WTC11 (cell line): ENCODE results near the gene TBC1D24. TPM values are rescaled to one million over a fixed set of nuclear protein-coding genes. Genes with fewer than 3 reads are reported as not detected.
A peak's percentile ranks its signal among the peaks of the same experiment; 100 is the strongest.

ENCODE experiments used
- ATF1 ChIP-seq: sonication (generic); formaldehyde crosslinking; IDR thresholded peaks from 2 replicates; pipeline ENCODE4 v1.8.1; 2023; ENCODE audit warnings: mild to moderate bottlenecking, moderate library complexity, missing genetic modification reagents
- CBFB ChIP-seq: sonication (generic); formaldehyde crosslinking; IDR thresholded peaks from 2 replicates; pipeline ENCODE4 v1.8.1; 2022; ENCODE audit warnings: mild to moderate bottlenecking, low read depth, missing genetic modification reagents
- CTCF ChIP-seq: fragments of 200-600 bp; IDR thresholded peaks from 2 replicates; pipeline ENCODE4 v1.8.0; 2022; ENCODE audit warnings: antibody characterized with exemption
- FOXK1 ChIP-seq: sonication (generic); formaldehyde crosslinking; IDR thresholded peaks from 2 replicates; pipeline ENCODE4 v1.8.0; 2022; ENCODE audit warnings: mild to moderate bottlenecking, moderate library complexity, missing genetic modification reagents
- JAZF1 ChIP-seq: fragments of 250-450 bp; sonication (Bioruptor Pico); IDR thresholded peaks from 2 replicates; pipeline ENCODE4 v1.9.0; 2021; ENCODE audit warnings: moderate library complexity, mild to moderate bottlenecking, inconsistent platforms
- KAT7 ChIP-seq: sonication (generic); formaldehyde crosslinking; IDR thresholded peaks from 2 replicates; pipeline ENCODE4 v1.8.1; 2023; ENCODE audit warnings: missing genetic modification reagents, mild to moderate bottlenecking, borderline replicate concordance
- MXD4 ChIP-seq: fragments of 250-450 bp; sonication (Bioruptor Pico); IDR thresholded peaks from 2 replicates; pipeline ENCODE4 v1.8.0; 2021; ENCODE audit warnings: mild to moderate bottlenecking, moderate library complexity, borderline replicate concordance
- NFATC4 ChIP-seq: fragments of 250-450 bp; sonication (Bioruptor Pico); IDR thresholded peaks from 2 replicates; pipeline ENCODE4 v1.9.0; 2021; ENCODE audit warnings: mild to moderate bottlenecking
- RELA ChIP-seq: sonication (generic); formaldehyde crosslinking; IDR thresholded peaks from 2 replicates; pipeline ENCODE4 v1.8.1; 2022; ENCODE audit warnings: missing genetic modification reagents, mild to moderate bottlenecking, borderline replicate concordance
- SOX15 ChIP-seq: fragments of 250-450 bp; sonication (Bioruptor Pico); IDR thresholded peaks from 2 replicates; pipeline ENCODE4 v1.9.0; 2021; ENCODE audit warnings: mild to moderate bottlenecking
- STAT6 ChIP-seq: sonication (generic); formaldehyde crosslinking; conservative IDR thresholded peaks from 2 replicates; pipeline ENCODE4 v1.8.1; 2023; ENCODE audit warnings: mild to moderate bottlenecking, low read depth, missing genetic modification reagents, moderate library complexity
- TCF7 ChIP-seq: sonication (generic); formaldehyde crosslinking; IDR thresholded peaks from 2 replicates; pipeline ENCODE4 v1.8.0; 2022; ENCODE audit warnings: mild to moderate bottlenecking, low read depth, missing genetic modification reagents, moderate library complexity
- TEAD1 ChIP-seq: sonication (generic); formaldehyde crosslinking; IDR thresholded peaks from 2 replicates; pipeline ENCODE4 v1.8.0; 2022; ENCODE audit warnings: mild to moderate bottlenecking, missing genetic modification reagents
- ZBTB21 ChIP-seq: sonication (generic); formaldehyde crosslinking; IDR thresholded peaks from 2 replicates; pipeline ENCODE4 v1.8.1; 2023; ENCODE audit warnings: mild to moderate bottlenecking, missing genetic modification reagents, borderline replicate concordance
- ZNF232 ChIP-seq: sonication (generic); formaldehyde crosslinking; IDR thresholded peaks from 2 replicates; pipeline ENCODE4 v1.8.0; 2022; ENCODE audit warnings: mild to moderate bottlenecking, missing genetic modification reagents
- ZNF263 ChIP-seq: sonication (generic); formaldehyde crosslinking; IDR thresholded peaks from 2 replicates; pipeline ENCODE4 v1.8.1; 2022; ENCODE audit warnings: low read depth, mild to moderate bottlenecking, moderate library complexity, missing genetic modification reagents
- total RNA-seq: library from RNA; stranded (reverse); gene quantifications from 3 replicates; pipeline ENCODE4 v1.2.3, GENCODE V29; 2021
- TF ChIP-seq, protein P1 (sequence below): fragments of 250-450 bp; sonication (Bioruptor Pico); conservative IDR thresholded peaks from 2 replicates; pipeline ENCODE4 v1.9.0; 2021; ENCODE audit warnings: mild to moderate bottlenecking
- TF ChIP-seq, protein P2 (sequence below): sonication (generic); formaldehyde crosslinking; IDR thresholded peaks from 2 replicates; pipeline ENCODE4 v1.8.1; 2023; ENCODE audit warnings: mild to moderate bottlenecking, missing genetic modification reagents
- TF ChIP-seq, protein P3 (sequence below): sonication (generic); formaldehyde crosslinking; IDR thresholded peaks from 2 replicates; pipeline ENCODE4 v1.8.1; 2022; ENCODE audit warnings: low read depth, mild to moderate bottlenecking, moderate library complexity, missing genetic modification reagents, borderline replicate concordance
- TF ChIP-seq, protein P4 (sequence below): sonication (generic); formaldehyde crosslinking; conservative IDR thresholded peaks from 2 replicates; pipeline ENCODE4 v1.8.1; 2022; ENCODE audit warnings: mild to moderate bottlenecking, missing genetic modification reagents
- TF ChIP-seq, protein P5 (sequence below): fragments of 250-450 bp; sonication (Bioruptor Pico); IDR thresholded peaks from 2 replicates; pipeline ENCODE4 v1.9.0; 2021; ENCODE audit warnings: moderate library complexity, mild to moderate bottlenecking, inconsistent platforms, borderline replicate concordance
- TF ChIP-seq, protein P6 (sequence below): fragments of 250-450 bp; sonication (Bioruptor Pico); IDR thresholded peaks from 2 replicates; pipeline ENCODE4 v1.9.0; 2021; ENCODE audit warnings: mild to moderate bottlenecking, borderline replicate concordance

The TBC1D24 gene
- total RNA-seq, 1 experiment from 2014 or later = 21.0 TPM

GRCh38 chr16:2513405-2514332 lies 38.7 kb downstream of the TBC1D24 start, which contains the start of gene ATP6V0C (continued):
- TF ChIP-seq STAT6 (CRISPR knock-in tag) = no peak
- TF ChIP-seq RELA (CRISPR knock-in tag) = no peak
- TF ChIP-seq, protein P1, sequence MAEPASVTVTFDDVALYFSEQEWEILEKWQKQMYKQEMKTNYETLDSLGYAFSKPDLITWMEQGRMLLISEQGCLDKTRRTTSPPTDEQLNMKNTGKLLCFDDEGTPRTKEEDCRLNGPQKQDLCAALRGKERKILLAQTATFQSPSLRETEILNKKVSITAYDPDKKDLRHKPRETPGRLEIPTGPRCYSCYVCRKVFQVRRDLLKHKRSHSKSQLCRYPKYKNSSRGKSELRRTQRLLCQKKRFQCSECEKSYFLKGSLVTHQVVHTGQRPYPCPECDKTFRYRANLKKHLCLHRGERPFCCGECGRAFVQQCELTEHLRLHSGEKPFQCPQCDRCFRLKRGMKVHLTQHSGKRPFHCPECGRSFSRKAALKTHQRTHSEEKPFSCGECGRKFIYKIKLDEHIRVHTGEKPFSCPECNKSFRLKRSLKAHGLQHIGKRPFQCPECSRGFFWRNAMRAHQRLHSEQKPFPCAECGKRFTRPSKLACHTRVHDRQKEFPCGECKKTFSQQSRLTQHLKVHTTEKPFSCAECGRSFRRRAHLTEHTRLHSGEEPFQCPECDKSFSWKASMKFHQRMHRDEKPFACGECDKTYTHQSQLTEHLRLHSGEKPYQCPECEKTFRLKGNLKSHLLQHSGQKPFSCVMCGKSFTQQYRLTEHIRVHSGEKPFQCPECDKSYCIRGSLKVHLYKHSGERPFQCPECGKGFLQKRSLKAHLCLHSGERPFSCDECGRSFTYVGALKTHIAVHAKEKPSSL (CRISPR knock-in tag) = no peak
- no peak for TF ChIP-seq ZNF232 (CRISPR knock-in tag)
- no peak for TF ChIP-seq TCF7 (CRISPR knock-in tag)
- TF ChIP-seq, protein P2, sequence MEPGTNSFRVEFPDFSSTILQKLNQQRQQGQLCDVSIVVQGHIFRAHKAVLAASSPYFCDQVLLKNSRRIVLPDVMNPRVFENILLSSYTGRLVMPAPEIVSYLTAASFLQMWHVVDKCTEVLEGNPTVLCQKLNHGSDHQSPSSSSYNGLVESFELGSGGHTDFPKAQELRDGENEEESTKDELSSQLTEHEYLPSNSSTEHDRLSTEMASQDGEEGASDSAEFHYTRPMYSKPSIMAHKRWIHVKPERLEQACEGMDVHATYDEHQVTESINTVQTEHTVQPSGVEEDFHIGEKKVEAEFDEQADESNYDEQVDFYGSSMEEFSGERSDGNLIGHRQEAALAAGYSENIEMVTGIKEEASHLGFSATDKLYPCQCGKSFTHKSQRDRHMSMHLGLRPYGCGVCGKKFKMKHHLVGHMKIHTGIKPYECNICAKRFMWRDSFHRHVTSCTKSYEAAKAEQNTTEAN (CRISPR knock-in tag) = no peak
- TF ChIP-seq, protein P3, sequence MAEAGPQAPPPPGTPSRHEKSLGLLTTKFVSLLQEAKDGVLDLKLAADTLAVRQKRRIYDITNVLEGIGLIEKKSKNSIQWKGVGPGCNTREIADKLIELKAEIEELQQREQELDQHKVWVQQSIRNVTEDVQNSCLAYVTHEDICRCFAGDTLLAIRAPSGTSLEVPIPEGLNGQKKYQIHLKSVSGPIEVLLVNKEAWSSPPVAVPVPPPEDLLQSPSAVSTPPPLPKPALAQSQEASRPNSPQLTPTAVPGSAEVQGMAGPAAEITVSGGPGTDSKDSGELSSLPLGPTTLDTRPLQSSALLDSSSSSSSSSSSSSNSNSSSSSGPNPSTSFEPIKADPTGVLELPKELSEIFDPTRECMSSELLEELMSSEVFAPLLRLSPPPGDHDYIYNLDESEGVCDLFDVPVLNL (CRISPR knock-in tag) = 0 out of 2 replicates have a peak, but pooled peaks have one; percentile 40
- TF ChIP-seq CTCF = no peak
- TF ChIP-seq, protein P4, sequence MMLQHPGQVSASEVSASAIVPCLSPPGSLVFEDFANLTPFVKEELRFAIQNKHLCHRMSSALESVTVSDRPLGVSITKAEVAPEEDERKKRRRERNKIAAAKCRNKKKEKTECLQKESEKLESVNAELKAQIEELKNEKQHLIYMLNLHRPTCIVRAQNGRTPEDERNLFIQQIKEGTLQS (CRISPR knock-in tag) = no peak
- no peak for TF ChIP-seq ATF1 (CRISPR knock-in tag)
- TF ChIP-seq, protein P5, sequence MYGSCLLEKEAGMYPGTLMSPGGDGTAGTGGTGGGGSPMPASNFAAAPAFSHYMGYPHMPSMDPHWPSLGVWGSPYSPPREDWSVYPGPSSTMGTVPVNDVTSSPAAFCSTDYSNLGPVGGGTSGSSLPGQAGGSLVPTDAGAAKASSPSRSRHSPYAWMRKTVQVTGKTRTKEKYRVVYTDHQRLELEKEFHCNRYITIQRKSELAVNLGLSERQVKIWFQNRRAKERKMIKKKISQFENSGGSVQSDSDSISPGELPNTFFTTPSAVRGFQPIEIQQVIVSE (CRISPR knock-in tag) = no peak
- TF ChIP-seq JAZF1 (CRISPR knock-in tag) = no peak
- TF ChIP-seq KAT7 (CRISPR knock-in tag) = no peak
- TF ChIP-seq, protein P6, sequence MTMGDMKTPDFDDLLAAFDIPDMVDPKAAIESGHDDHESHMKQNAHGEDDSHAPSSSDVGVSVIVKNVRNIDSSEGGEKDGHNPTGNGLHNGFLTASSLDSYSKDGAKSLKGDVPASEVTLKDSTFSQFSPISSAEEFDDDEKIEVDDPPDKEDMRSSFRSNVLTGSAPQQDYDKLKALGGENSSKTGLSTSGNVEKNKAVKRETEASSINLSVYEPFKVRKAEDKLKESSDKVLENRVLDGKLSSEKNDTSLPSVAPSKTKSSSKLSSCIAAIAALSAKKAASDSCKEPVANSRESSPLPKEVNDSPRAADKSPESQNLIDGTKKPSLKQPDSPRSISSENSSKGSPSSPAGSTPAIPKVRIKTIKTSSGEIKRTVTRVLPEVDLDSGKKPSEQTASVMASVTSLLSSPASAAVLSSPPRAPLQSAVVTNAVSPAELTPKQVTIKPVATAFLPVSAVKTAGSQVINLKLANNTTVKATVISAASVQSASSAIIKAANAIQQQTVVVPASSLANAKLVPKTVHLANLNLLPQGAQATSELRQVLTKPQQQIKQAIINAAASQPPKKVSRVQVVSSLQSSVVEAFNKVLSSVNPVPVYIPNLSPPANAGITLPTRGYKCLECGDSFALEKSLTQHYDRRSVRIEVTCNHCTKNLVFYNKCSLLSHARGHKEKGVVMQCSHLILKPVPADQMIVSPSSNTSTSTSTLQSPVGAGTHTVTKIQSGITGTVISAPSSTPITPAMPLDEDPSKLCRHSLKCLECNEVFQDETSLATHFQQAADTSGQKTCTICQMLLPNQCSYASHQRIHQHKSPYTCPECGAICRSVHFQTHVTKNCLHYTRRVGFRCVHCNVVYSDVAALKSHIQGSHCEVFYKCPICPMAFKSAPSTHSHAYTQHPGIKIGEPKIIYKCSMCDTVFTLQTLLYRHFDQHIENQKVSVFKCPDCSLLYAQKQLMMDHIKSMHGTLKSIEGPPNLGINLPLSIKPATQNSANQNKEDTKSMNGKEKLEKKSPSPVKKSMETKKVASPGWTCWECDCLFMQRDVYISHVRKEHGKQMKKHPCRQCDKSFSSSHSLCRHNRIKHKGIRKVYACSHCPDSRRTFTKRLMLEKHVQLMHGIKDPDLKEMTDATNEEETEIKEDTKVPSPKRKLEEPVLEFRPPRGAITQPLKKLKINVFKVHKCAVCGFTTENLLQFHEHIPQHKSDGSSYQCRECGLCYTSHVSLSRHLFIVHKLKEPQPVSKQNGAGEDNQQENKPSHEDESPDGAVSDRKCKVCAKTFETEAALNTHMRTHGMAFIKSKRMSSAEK (CRISPR knock-in tag) = no peak
- TF ChIP-seq ZNF263 = no peak
- TF ChIP-seq MXD4 (CRISPR knock-in tag) = no peak
- TF ChIP-seq CBFB (CRISPR knock-in tag) = 0 out of 2 replicates have a peak, but pooled peaks have one; percentile 20
- TF ChIP-seq FOXK1 (CRISPR knock-in tag) = no peak; the same call in 1 of the 2 replicates
- TF ChIP-seq ZBTB21 (CRISPR knock-in tag) = peak; percentile 97
- TF ChIP-seq TEAD1 (CRISPR knock-in tag) = no peak
- TF ChIP-seq NFATC4 (CRISPR knock-in tag) = no peak
- TF ChIP-seq SOX15 = no peak
